H1 (cell line): ENCODE data around the gene CASKIN2. TPM values are rescaled to one million over a fixed set of nuclear protein-coding genes. Genes with fewer than 3 reads are reported as not detected.

Experiments
- RNF2 ChIP-seq: fragments of 200-900, 300-1000 bp; sonication (generic); IDR thresholded peaks from 2 replicates; pipeline ENCODE4 v1.7.1; 2016; ENCODE audit warnings: borderline replicate concordance, low read depth, mild to moderate bottlenecking, antibody characterized with exemption, low read length; ENCODE audit not compliant: poor library complexity, severe bottlenecking; ENCODE audit errors: missing control alignments
- USF2 ChIP-seq: IDR thresholded peaks from 2 replicates; pipeline ENCODE4 v1.6.1; 2011; ENCODE audit warnings: low read length, improper control_type of control experiment
- polyA plus RNA-seq, 7 experiments: library from polyadenylated mRNA; depleted of rRNA in 3 of 7; stranded (reverse) in 5 of 7; unstranded in 2 of 7; fragments of >200 nt in 5 of 7; fragments of 200-250 nt in 2 of 7; gene quantifications; 1 replicate in 5 of 7; 2 replicates in 1 of 7; 4 replicates in 1 of 7; pipeline versions ENCODE4 v1.2.1 to v1.2.3, GENCODE V29; 2011 to 2013; ENCODE audit warnings: missing spikeins in 2 of 7, mixed read lengths in 2 of 7
- total RNA-seq: library from RNA; stranded (reverse); fragmentation: NEBNext Ultra II Directional; extraction: Animal tissue kit (Norgen Biotek cat#: 25700); gene quantifications from 2 replicates; pipeline ENCODE4 v1.2.1, GENCODE V29; 2021

The CASKIN2 gene
- total and polyA plus RNA-seq, 2 of the 8 experiments (the other 6 are each of a cell fraction or from before 2014, with no cell fraction given) = 6.7 to 32.3 TPM

DNA sequence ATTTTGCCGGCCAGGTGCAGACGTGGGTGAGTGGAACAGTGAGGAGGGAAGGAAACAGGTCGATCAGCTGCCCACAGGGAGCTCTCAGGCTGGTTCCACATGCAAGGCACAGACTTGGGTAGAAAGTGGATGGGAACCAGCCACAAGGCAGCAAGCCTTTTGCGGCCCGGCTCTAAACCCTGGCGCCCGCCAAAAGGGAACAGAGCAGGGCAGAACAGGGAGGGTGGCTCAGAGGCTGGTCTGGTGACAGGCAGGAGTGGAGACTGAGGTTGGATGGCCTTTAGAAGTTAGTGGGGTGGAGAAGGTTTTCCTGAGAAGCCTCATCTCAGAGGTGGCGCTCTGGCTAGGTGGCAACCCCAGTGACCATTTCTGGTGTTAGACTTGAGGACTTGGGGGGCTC, 20.5 kb upstream of the CASKIN2 start (continued):
- TF ChIP-seq RNF2 (no peak), USF2 (no peak)
- TF ChIP-seq, all 59 proteins: peak for 0
